HG02763 (cell line): ENCODE data around the gene PRLR.

ENCODE experiments used
- ATAC-seq: cut with Tn5 transposase; IDR thresholded peaks from one replicate; pipeline ENCODE4 v1.9.1; 2021; ENCODE audit warnings: mild to moderate bottlenecking, moderate library complexity; ENCODE audit not compliant: unreplicated experiment

PRLR gene

GRCh38 chr5:35162848-35163709, 67.2 kb downstream of the PRLR start:
- no peak for ATAC-seq

GRCh38 chr5:35161652-35162273, 68.5 kb downstream of the PRLR start:
- ATAC-seq, result no peak

GRCh38 chr5:35160486-35161116, 69.7 kb downstream of the PRLR start:
- no peak for ATAC-seq

GRCh38 chr5:35159370-35159742, 70.9 kb downstream of the PRLR start:
- ATAC-seq, result no peak

GRCh38 chr5:35158622-35159369, 71.5 kb downstream of the PRLR start:
- no peak for ATAC-seq

GRCh38 chr5:35158204-35158603, 72.1 kb downstream of the PRLR start:
- no peak for ATAC-seq

- no peak for ATAC-seq
Measured at GRCh38 chr5:35153375-35153932, 76.8 kb downstream of the PRLR start.

GRCh38 chr5:35152733-35153132, 77.6 kb downstream of the PRLR start:
- no peak for ATAC-seq

GRCh38 chr5:35151146-35151920, 79.0 kb downstream of the PRLR start:
- no peak for ATAC-seq

- no peak for ATAC-seq
Measured at GRCh38 chr5:35149041-35149440, 81.2 kb downstream of the PRLR start.

- no peak for ATAC-seq
Measured at GRCh38 chr5:35146406-35146805, 83.9 kb downstream of the PRLR start.

- no peak for ATAC-seq
Measured at GRCh38 chr5:35145691-35146317, 84.5 kb downstream of the PRLR start.

GRCh38 chr5:35145012-35145411, 85.3 kb downstream of the PRLR start:
- ATAC-seq, result no peak

GRCh38 chr5:35143841-35144240, 86.4 kb downstream of the PRLR start:
- no peak for ATAC-seq

GRCh38 chr5:35141739-35142138, 88.5 kb downstream of the PRLR start:
- ATAC-seq, result no peak

GRCh38 chr5:35138232-35138631, 92.1 kb downstream of the PRLR start:
- no peak for ATAC-seq

GRCh38 chr5:35136386-35136785, 93.9 kb downstream of the PRLR start:
- no peak for ATAC-seq

- no peak for ATAC-seq
Measured at GRCh38 chr5:35135239-35135700, 95.0 kb downstream of the PRLR start.

GRCh38 chr5:35134278-35135030, 95.8 kb downstream of the PRLR start:
- ATAC-seq, result no peak
